Immature natural killer cell (primary cell): ENCODE data around the gene CH25H. TPM values are rescaled to one million over a fixed set of nuclear protein-coding genes. Genes with fewer than 3 reads are reported as not detected.
A peak's percentile ranks its signal among the peaks of the same experiment; 100 is the strongest.

Experiments used
- DNase-seq, 3 donors: peaks; one replicate each; pipeline ENCODE4 v3.0.0; 2022; ENCODE audit warnings: mixed read lengths in 1 of 3
- H3K27ac Mint-ChIP-seq, 6 donors: one replicate each; pipeline ENCODE4 v1.8.0; 2020; ENCODE audit warnings: mixed read lengths in 6 of 6, mild to moderate bottlenecking in 5 of 6, inconsistent platforms in 4 of 6, moderate library complexity in 3 of 6
- H3K27me3 Mint-ChIP-seq, 3 donors: one replicate each; pipeline ENCODE4 v1.8.0; 2020 to 2021; ENCODE audit warnings: low read depth in 3 of 3, mild to moderate bottlenecking in 3 of 3, mixed read lengths in 3 of 3, moderate library complexity in 3 of 3, inconsistent platforms in 1 of 3
- H3K36me3 Mint-ChIP-seq, 3 donors: one replicate each; pipeline ENCODE4 v1.8.0; 2020; ENCODE audit warnings: mixed read lengths in 3 of 3, inconsistent platforms in 2 of 3, mild to moderate bottlenecking in 2 of 3
- H3K4me1 Mint-ChIP-seq, 2 donors: one replicate each; pipeline ENCODE4 v1.8.0; 2020; ENCODE audit warnings: inconsistent platforms in 2 of 2, mild to moderate bottlenecking in 2 of 2, mixed read lengths in 2 of 2, moderate library complexity in 1 of 2
- H3K4me3 Mint-ChIP-seq, 5 donors: one replicate each; pipeline ENCODE4 v1.8.0; 2020; ENCODE audit warnings: mild to moderate bottlenecking in 5 of 5, mixed read lengths in 5 of 5, inconsistent platforms in 3 of 5, moderate library complexity in 3 of 5
- H3K9me3 Mint-ChIP-seq, 6 donors: one replicate each; pipeline ENCODE4 v1.8.0; 2020; ENCODE audit warnings: mild to moderate bottlenecking in 6 of 6, mixed read lengths in 6 of 6, inconsistent platforms in 4 of 6, moderate library complexity in 3 of 6
- polyA plus RNA-seq, 3 donors: library from polyadenylated mRNA; unstranded; fragments of 300-500 nt; fragmentation: Illumina TruSeq; gene quantifications; one replicate each; pipeline ENCODE4 v1.2.3, GENCODE V29; 2021

Gene CH25H
- polyA plus RNA-seq, 3 donors from 2014 or later = 0.27 TPM; not detected in 2

DNA sequence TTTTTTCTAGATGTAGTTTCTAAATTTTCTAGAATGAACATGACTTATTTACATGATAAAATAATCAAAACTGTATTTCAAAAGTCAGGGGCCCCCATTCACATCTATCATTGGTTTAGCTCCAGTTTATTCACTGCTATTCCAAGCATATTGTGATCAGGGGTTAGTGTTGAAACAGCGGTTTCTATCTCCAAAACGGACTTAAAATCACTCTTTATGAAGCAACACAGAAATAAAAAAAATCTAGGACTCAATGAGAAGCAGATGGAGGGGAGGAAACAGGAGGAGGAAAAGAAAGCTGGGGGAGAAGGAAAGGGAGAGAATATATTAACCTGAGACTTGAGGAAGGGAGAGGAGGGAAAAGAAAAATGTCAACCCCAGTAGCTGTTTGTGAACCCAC, 14.8 kb upstream of the CH25H start:
- Mint-ChIP-seq H3K27ac (no peak overlapping the region), H3K9me3 (no peaks in the 10 kb centered on the region)
- DNase-seq = no peak

DNA sequence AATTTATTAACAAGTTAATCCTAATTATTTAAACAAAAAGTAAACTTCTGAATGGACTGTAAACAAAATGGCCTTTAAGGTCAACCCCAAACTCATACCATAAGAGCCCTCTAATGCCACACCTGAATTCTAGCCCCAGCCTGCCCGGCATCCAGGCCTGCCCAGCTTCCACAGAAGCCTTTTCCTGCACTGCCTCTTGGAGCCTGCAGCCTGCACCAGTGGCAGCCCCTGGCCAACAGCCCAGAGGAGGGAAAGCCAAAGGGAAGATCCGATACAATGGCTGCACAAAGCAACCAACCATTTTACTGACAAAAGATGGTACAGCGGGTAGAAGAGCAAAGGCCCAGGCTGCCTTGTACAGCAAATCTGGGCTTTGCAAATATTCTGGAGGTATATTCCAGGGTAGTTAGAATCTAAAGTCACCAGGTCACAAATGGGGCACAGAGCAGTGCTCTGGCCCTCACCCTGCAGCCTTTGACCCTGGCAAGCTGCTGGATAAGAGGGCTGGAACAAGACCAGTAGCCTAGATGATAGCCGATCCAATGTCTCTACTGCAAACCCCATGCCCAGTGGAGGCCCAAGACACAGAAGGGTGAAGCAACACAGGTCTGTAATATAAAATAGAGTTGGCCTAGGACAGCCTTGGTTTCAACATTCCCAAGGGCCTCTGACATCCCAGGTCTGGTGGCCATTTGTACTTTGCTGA, 12.5 kb upstream of the CH25H start:
- no peaks in the 10 kb centered on the region for H3K27me3 Mint-ChIP-seq
- H3K27ac Mint-ChIP-seq = no peak overlapping the region
- no peak overlapping the region for H3K4me3 Mint-ChIP-seq
- H3K4me1 Mint-ChIP-seq = peaks cover 9 to 13% of the 10 kb centered on the region in 2 donors
- no peaks in the 10 kb centered on the region for H3K9me3 Mint-ChIP-seq
- no peak for DNase-seq
- H3K36me3 Mint-ChIP-seq = peaks cover 5 to 25% (median 5%) of the 10 kb centered on the region in 3 donors

More for the DNA sequence above, 14.8 kb upstream of the CH25H start:
- Mint-ChIP-seq H3K4me3 (no peak overlapping the region), H3K4me1 (peaks cover 18 to 25% of the 10 kb centered on the region in 2 donors), H3K27me3 (peaks cover 0 to 2% (median 0%) of the 10 kb centered on the region in 3 donors), H3K36me3 (peaks cover 3 to 32% (median 5%) of the 10 kb centered on the region in 3 donors)

DNA sequence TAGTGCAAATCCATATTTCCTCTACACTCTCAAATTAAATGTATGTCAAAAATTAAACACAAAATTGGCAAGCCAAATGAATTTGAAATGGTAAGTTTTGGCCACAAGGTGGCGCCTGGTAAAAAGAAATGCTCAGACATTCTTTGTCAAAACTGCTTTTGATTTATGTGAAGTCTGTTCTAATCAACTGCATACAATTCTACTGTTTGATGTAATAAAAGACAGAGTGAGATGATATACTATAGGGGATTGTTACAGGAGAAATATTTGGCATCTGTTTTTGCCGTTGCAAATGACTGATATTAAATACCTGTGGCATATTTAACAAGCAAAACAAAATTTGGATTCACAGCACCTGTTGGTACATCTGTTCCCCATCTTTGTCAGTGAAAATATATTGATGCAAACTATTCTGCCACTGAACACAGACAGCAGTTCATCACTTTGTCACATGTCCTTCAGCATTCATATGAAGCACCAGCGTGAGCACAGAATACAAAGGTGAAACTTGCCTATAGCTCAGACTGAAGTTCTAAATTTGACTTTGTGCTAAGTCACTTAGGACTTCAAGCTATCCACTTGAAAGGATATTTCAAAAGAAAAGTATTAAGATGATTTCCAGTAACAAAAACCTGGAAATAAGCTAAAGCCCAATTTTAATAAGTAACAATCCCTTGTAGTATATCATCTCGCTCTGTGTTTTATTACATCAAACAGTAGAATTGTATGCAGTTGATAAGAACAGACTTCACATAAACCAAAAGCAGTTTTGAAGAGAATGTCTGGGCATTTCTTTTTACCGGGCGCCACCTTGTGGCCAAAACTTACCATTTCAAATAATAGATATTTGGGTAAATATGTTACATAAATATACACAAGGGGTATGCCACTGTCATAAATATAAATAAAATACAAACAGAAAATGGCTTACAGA, 10.2 kb upstream of the CH25H start:
- Mint-ChIP-seq H3K27me3 (no peaks in the 10 kb centered on the region), H3K9me3 (no peaks in the 10 kb centered on the region), H3K27ac (peak overlapping the region in 4 of 6 donors; percentile 21 to 73 (median 46)), H3K36me3 (peaks cover 5 to 14% (median 9%) of the 10 kb centered on the region in 3 donors), H3K4me3 (peak overlapping the region in 2 of 5 donors; percentile 43 to 67), H3K4me1 (peaks cover 8 to 11% of the 10 kb centered on the region in 2 donors)
- DNase-seq = peak; percentile 41 to 53 (median 47)

DNA sequence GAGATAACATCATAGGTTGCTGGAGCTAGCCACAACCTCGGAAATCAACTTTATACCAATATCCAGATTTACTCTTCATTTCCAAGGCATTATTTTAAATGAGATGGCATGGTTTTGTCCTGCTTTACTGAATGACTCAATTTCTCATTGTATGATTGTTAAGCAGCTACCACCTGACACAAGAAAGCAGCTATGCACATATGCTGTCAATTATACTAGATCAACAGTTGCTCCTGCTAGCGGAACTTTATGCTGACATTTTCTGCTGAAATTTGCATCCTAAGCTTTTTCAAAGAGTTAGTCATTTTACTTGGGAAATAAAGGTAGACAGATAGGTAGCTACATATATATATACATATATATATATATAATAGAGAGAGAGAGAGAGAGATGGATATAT, 8.9 kb upstream of the CH25H start:
- no peak for DNase-seq
- Mint-ChIP-seq H3K9me3 (no peaks in the 10 kb centered on the region), H3K27me3 (peaks cover 0 to 2% (median 1%) of the 10 kb centered on the region in 3 donors), H3K4me1 (peaks cover 8 to 11% of the 10 kb centered on the region in 2 donors), H3K36me3 (peaks cover 0 to 14% (median 9%) of the 10 kb centered on the region in 3 donors), H3K4me3 (no peak overlapping the region), H3K27ac (no peak overlapping the region)

DNA sequence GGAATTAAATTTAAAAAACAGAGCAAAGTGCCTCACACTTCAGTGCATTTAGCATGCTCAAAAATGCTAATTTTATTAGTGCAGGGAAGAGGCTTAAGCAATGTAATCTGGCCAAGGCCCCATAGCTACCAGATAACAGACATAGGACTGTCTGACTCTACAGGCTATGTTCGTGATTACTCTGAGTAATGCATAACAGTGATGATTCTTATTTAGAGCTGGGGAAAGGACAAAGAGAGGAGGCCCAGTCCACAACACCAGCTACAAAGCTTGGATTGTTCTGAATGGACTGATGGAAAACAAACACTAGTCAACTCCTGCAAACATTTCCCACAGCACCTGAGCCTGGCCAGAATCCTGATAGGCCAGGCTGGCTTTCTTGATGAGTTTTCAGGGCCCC, 8.4 kb upstream of the CH25H start:
- H3K27me3 Mint-ChIP-seq = peaks cover 3 to 6% (median 3%) of the 10 kb centered on the region in 3 donors
- no peak overlapping the region for H3K27ac Mint-ChIP-seq
- H3K36me3 Mint-ChIP-seq = peaks cover 0 to 10% (median 9%) of the 10 kb centered on the region in 3 donors
- no peak for DNase-seq
- peaks cover 8 to 11% of the 10 kb centered on the region in 2 donors for H3K4me1 Mint-ChIP-seq
- H3K4me3 Mint-ChIP-seq = no peak overlapping the region
- no peaks in the 10 kb centered on the region for H3K9me3 Mint-ChIP-seq

DNA sequence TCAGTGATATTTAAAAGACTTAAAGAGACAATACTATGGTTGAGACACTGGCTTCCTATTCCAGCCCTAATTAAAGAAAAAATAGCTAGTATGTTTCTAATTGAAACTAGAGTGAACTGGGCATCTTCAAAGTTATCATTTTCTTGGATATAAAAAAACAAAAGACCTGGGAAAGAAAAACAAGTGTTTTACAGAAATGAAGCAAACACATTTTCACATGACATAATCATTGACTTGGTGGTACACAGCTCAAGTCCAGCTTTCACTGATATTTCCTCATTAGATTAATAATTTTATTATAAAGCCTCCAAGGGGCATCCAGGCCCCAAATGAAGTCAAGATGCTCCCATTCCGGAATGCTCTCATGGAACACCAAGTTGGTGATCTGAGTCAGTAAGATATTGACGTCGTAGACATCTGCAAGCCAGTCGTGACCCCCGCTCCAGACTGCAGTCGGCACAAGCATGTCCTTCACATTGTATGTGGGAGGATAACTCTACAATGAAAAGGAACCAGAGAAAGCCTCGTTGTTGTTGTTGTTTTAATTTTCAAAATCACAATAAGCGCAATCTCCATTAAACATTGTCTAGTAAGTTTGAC, 7.5 kb upstream of the CH25H start:
- Mint-ChIP-seq H3K27me3 (peaks cover 3 to 7% (median 3%) of the 10 kb centered on the region in 3 donors), H3K9me3 (no peaks in the 10 kb centered on the region), H3K27ac (no peak overlapping the region), H3K36me3 (peaks cover 0 to 9% (median 9%) of the 10 kb centered on the region in 3 donors), H3K4me3 (no peak overlapping the region), H3K4me1 (peaks cover 8 to 11% of the 10 kb centered on the region in 2 donors)
- DNase-seq = no peak

DNA sequence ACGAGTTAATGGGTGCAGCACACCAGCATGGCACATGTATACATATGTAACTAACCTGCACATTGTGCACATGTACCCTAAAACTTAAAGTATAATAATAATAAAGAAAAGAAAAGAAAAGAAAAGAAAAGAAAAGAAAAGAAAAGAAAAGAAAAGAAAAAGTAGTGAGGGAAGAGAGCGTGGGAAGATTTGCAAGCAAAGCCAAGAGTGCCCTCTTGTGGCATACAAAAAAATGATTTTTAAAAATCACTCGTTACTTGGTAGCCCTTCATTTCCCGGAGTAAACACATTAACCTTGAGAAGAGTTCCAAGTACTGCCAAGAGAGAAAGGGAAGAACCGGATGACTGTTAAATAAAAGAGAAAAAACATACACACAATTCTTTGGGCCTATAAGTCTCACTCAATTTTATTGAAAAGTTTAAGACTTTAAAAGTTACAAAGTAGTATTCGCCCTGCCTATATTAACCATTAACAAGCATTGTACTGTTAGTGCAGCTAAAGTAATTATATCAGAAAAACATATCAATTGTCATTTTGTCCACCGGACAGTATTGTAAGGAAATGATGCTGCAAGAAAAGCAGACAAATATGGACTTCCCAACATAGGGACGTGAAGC, 6.2 kb upstream of the CH25H start:
- no peaks in the 10 kb centered on the region for H3K9me3 Mint-ChIP-seq
- H3K36me3 Mint-ChIP-seq = peaks cover 0 to 6% (median 6%) of the 10 kb centered on the region in 3 donors
- H3K27me3 Mint-ChIP-seq = peaks cover 3 to 7% (median 5%) of the 10 kb centered on the region in 3 donors
- H3K4me3 Mint-ChIP-seq = no peak overlapping the region
- no peak overlapping the region for H3K27ac Mint-ChIP-seq
- peaks cover 8 to 11% of the 10 kb centered on the region in 2 donors for H3K4me1 Mint-ChIP-seq
- DNase-seq = peak; percentile 20 to 42 (median 35)

DNA sequence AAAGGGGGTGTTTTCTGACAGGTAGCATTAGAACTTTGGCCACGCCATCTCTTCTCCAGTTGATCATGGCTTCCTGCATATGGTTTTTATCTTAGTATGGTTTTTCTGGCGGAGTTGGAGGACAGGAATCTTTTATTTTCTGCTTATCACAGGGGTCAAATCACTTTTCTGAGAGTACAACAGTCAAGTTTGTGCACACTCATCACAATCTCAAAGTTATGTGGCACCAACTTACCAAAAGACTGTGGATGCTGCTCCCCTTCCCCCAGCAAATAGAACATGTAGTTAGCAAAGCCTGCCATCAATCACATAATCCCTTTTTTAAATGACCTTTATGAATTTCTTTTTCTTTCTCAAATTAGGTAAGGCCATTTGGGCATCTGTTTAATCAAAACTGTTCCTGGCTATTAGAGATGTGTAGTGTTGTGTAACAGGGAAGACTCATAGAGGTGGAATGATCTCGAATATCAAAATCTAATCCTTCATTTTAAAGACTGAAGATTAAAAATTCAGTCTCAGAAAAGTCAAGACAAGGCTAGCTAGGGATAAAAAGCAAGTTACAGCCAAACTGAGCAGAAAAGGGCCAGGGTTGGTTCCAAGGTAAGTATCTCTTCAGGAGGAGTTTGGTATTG, 3.8 kb upstream of the CH25H start:
- H3K4me3 Mint-ChIP-seq = no peak overlapping the region
- no peak overlapping the region for H3K27ac Mint-ChIP-seq
- H3K9me3 Mint-ChIP-seq = no peaks in the 10 kb centered on the region
- H3K27me3 Mint-ChIP-seq = peaks cover 10 to 19% (median 14%) of the 10 kb centered on the region in 3 donors
- no peak for DNase-seq
- peaks cover 0 to 6% (median 6%) of the 10 kb centered on the region in 3 donors for H3K36me3 Mint-ChIP-seq
- peaks cover 16 to 19% of the 10 kb centered on the region in 2 donors for H3K4me1 Mint-ChIP-seq

DNA sequence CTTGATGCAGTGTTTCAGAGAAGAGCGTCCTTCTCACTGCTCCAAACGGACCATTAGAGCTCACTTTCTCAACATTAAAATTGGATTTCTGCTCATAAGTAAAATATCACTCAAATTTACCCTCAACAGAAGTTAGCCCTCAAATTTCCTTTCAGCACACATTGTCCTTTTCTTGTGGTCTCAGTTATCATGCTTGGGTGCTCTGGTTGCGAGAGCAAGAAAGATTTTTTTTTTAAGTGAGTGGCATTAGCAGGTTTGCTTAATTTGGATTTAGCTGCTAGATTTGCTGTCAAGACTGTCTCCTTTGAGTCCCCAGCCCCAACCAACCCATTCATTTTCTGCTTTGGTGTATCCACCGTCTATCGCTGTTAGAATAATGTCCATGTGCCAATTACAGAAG, 2.6 kb upstream of the CH25H start:
- Mint-ChIP-seq H3K4me3 (no peak overlapping the region), H3K27ac (no peak overlapping the region), H3K27me3 (peaks cover 10 to 23% (median 14%) of the 10 kb centered on the region in 3 donors), H3K4me1 (peaks cover 16 to 19% of the 10 kb centered on the region in 2 donors), H3K9me3 (no peaks in the 10 kb centered on the region), H3K36me3 (peaks cover 0 to 4% (median 4%) of the 10 kb centered on the region in 3 donors)
- DNase-seq = no peak

DNA sequence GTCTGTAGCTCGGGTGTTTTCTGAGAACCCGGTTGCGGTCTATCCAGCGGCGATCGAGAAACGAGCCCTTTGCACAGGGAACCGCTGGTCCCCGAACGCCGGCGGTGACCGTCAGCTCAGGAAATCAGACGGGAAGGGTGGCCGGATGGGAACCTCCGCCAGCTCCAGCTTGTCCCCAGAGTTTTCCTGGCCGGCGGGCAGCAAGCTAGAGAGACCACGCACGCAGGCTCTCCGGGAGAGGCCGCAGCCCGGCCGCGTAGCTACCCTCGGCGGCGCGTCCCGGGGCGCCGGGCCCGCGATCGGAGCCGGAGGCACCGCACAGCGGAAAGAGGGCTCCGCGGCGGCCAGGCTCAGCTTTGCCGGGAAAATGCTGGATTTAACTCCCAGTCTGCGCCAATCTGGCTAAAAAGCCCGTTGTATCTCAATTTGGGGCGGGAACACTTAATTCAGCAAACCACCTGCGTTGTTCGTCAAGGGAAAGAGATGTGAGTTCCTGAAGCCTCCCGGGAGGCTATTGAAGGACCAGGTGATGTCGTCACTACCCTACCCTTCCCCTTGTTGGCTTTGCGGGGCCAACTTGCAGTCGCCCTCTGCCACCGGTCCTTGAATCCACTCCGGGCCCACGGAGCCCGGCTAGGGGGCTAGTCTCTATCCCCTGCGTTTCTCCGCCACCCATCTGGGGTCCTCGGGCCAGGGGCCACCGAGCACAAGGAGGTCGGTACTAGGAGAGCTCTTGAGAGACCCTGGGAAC, 859 bp upstream of the CH25H start:
- peaks cover 10 to 23% (median 14%) of the 10 kb centered on the region in 3 donors for H3K27me3 Mint-ChIP-seq
- no peaks in the 10 kb centered on the region for H3K36me3 Mint-ChIP-seq
- peak in 1 of 3 donors; percentile 24 for DNase-seq

DNA sequence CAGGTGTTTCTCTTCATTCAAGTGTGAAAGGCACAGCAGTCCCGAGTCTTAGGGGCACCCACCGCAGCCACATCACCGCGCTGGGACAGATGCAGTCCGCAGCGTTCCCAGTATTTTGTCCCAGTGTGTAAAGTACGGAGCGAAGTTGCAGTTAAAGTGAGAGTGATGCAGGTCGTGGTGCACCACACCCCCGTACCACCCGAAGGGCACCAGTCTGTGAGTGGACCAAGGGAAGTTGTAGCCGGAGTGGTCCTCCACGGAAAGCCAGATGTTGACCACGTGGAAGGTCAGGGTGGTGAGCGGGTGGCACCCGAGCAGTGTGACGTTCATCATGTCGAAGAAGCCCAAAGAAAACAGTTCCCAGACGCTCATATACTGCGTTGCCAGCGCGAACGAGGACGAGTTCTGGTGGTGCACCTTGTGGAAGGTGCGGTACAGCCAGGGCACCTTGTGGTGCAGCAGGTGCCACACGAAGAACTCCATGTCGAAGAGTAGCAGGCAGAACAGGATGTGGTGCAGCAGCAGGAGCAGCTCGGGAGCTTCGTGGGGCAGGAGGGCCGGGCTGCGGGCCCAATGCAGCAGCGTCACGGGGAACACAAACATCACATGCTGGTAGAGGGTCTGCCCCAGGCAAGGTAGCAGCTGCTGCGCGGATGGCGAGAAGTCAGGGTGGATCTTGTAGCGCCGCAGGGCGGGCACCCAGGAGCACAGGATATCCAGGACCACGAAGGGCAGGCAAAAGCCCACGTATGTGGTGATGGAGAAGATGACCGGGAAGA, 526 bp downstream of the CH25H start:
- Mint-ChIP-seq H3K4me3 (peak overlapping the region; percentile 75 to 93 (median 86)), H3K36me3 (no peaks in the 10 kb centered on the region), H3K4me1 (peaks cover 16 to 19% of the 10 kb centered on the region in 2 donors), H3K9me3 (no peaks in the 10 kb centered on the region), H3K27me3 (peaks cover 10 to 23% (median 14%) of the 10 kb centered on the region in 3 donors), H3K27ac (no peak overlapping the region)
- peak; percentile 24 to 39 (median 32) for DNase-seq

More for the DNA sequence above, 859 bp upstream of the CH25H start:
- Mint-ChIP-seq H3K4me1 (peaks cover 16 to 19% of the 10 kb centered on the region in 2 donors), H3K4me3 (peak overlapping the region; percentile 75 to 93 (median 86)), H3K9me3 (no peaks in the 10 kb centered on the region), H3K27ac (no peak overlapping the region)
